Skin epidermis (tissue), 12 donors: ENCODE results near the gene CLDN7.

Experiments used
- H3K27ac ChIP-seq, 21 experiments: fragments of 200-600 bp; sonication (generic) in 11 of 21; one replicate each; pipeline ENCODE4 v1.5.0; 2020; ENCODE audit warnings: mild to moderate bottlenecking in 3 of 21, inconsistent platforms in 2 of 21, moderate library complexity in 2 of 21
- H3K4me3 ChIP-seq, 7 experiments: fragments of 200-600 bp; sonication (generic) in 2 of 7; one replicate each; pipeline ENCODE4 v1.5.0; 2020; ENCODE audit warnings: inconsistent platforms in 2 of 7, mild to moderate bottlenecking in 2 of 7, moderate library complexity in 1 of 7

CLDN7 gene

DNA sequence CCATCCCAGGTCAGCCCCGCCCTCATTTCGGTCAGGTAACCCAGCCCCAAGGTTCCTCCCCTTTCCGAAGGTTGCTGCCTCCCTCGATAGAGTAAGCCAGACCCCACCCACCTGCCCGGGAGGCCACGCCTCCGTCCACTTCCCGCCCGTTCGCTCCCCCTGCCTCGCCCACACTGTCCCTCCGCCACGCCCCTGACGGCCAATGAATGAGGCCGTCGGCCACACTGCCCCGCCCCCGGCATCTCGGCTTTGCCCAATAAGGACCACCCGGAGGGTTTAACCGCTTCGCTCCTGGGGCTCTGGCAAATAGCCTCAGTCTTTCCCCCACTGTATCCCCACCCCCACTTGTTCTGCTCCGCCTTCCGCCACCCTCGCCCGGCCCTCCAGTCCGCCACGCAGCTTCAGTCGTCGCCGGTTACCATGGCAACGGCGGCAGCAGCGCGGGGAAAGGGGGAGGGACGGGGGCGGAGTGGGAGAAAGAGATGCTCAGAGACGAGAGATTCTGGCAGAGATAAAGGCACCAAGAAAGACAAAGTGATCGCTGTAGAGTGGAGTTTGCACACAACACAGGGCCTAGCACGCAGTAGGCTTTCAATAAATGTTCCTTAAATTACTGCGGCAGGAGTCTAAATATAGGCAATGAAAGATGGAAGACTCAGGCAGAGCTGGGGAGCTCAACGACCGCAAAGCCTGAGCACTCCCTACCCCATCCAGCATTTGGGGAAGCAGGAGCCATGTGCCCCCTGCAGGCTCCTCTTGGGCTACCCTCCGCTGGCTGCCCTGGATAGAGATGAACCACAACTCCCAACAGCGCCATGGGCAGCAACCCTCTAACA, 47.8 kb downstream of the CLDN7 start:
- Histone ChIP-seq H3K4me3 (peak overlapping the region; percentile 28 to 46 (median 36)), H3K27ac (peak overlapping the region in 18 of 21 experiments; percentile 4 to 77 (median 64))

DNA sequence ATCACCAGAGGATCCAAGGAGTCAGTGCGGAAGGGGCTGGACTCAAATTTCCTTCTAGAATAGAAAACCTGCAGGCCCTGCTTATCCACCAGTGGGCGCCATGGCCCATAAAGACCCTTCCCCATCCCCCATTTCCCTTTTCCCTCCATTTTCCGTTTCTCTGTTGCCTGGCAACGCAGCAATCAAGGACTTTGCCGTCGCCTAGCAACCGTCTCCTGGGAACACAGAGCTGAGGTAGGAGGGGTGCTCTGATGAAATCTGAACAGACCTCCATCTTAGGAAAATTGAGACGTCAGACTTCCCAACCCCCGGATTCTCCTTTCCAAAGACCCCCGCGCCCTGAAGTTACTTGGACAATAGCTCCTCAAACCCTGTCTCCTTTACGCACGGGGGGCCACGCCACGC, 48.4 kb downstream of the CLDN7 start:
- Histone ChIP-seq H3K27ac (peak overlapping the region in 13 of 21 experiments; percentile 4 to 77 (median 71)), H3K4me3 (peak overlapping the region; percentile 28 to 46 (median 36))

DNA sequence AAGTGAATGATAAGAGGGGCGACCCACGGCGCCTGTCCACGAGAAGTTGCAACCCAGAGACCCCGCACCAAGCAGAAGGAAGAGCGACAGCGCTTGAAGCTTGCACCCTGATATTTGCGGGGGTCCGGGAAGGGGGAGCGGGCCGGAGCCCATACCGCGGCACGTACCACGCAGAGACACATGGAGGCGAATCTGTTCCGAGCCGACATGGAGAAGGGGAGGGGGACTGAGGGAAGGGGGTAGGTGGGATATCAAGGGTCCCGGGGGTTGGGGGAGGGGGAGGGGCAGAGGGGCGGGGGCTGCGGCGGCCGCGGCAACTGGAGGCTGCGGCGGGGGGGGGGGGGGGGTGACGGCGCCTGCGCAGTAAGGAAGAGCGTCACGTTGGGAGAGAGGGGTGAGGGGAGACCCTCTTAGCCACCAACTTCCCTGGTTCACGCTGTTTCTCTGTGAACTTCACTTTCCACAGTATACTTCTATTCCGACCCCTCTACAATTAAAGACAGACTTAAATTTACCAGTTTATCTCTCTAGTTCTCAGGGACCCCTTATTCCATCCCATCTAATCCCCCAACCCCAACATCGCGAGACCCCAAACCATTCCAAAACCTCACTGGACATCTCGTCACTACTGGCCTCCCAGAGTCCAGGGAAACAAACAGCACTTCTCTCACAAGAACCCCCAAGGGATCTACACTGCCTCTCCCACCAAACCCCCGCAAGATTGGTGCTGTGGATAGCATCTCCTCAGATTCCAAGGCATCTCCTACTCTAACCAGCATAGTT, 50.6 kb downstream of the CLDN7 start:
- Histone ChIP-seq H3K4me3 (no peak overlapping the region), H3K27ac (no peak overlapping the region)
